ENCODE results near the gene MTMR10. TPM values are rescaled to one million over a fixed set of nuclear protein-coding genes. Genes with fewer than 3 reads are reported as not detected.
A peak's percentile ranks its signal among the peaks of the same experiment; 100 is the strongest.

MTMR10 gene
- total RNA-seq, 2 experiments from 2014 or later, result 10.1 to 17.6 TPM

DNA sequence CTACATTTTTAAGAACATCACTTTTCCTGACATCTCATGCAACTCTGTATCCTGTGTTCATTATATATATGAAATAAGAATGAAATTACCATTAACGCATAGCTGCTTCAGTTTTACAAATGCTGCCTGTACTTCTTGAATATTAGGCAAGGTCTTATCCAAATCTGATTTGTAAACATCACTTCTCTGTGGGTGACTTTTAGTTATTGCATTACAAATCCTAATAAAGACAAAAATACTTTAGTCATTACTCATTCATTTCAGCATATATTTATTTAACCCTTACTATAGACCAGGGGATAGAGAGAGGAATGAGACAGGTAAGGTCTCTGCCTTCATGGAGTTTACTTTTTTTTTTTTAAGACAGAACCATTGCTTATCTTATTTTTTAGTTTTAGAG lies 36.8 kb downstream of the MTMR10 start:
- ChIA-PET POLR2A (no interaction called here), CTCF (no interaction called here)
- Mint-ChIP-seq H3K4me1 (no peaks in the 10 kb centered on the region), H3K9me3 (ENCODE audit: low read depth) (no peaks in the 10 kb centered on the region), H3K27me3 (no peaks in the 10 kb centered on the region), H3K27ac (no peak overlapping the region), H3K36me3 (ENCODE audit: low read depth) (peaks cover 53% of the 10 kb centered on the region), H3K4me3 (no peak overlapping the region)
- ATAC-seq, result no peak
- intact Hi-C loops (cut with DNase I, micrococcal nuclease), result no loop called here
- DNase-seq, result no peak

DNA sequence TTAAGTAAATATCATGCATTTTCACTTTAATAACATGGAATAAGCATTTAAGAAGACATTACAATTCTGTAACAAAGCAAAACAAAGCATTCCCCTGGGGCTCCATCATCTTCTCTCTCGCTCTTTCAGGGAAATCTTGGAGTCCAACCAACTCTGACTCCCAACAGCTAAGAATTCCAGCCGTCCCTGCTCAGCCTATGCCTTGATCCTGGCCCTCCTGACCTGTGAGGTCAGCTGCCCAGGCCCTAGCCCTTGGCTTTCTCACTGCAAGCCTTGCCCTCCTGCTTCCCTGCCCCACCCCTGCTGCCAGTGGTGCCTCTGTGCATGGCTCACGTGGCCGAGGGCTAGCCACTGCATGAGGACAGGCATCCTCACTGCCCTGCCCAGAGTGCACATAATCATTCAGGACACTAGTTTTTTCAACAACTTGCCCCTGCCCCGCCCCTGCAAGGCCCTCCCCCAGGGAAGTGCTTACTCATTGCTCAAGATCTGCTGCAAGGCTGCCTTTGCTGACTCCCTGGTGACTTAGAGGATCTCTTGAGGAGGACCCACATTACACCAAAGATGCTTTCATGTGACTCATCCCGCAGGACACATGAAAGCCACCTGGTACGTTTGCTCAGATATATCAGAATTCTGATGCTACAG lies 37.6 kb downstream of the MTMR10 start:
- POLR2A ChIA-PET, result no interaction called here
- no peaks in the 10 kb centered on the region for H3K27me3 Mint-ChIP-seq
- H3K4me1 Mint-ChIP-seq, result no peaks in the 10 kb centered on the region
- H3K27ac Mint-ChIP-seq, result peak overlapping the region; percentile 23
- CTCF ChIA-PET, result no interaction called here
- ATAC-seq, result peak; percentile 82
- no peaks in the 10 kb centered on the region for H3K9me3 Mint-ChIP-seq (ENCODE audit: low read depth)
- intact Hi-C loops (cut with DNase I, micrococcal nuclease), result no loop called here
- H3K36me3 Mint-ChIP-seq (ENCODE audit: low read depth), result peaks cover 58% of the 10 kb centered on the region
- no peak overlapping the region for H3K4me3 Mint-ChIP-seq
- DNase-seq, result peak; percentile 37

DNA sequence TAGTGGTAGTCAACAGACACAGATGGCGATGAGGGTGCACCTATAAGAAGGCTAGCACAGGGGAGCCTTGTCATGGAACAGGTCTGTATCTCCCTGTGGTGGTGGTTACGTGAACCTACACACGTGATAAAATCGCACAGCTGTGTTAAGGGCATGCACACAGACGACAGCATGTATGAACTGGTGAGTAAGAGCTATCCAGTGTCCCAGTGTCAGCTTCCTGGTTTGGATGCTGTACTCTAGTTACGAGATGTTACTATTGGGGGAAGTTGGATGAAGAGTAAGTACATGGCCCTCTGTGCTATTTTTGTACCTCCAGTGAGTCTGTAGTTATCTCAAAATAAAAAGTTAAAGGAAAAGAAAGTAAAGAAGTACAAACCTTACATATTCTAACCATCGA lies 38.2 kb downstream of the MTMR10 start:
- intact Hi-C loops (cut with DNase I, micrococcal nuclease), result no loop called here
- no peak for DNase-seq
- Mint-ChIP-seq H3K4me1 (no peaks in the 10 kb centered on the region), H3K4me3 (no peak overlapping the region), H3K27me3 (no peaks in the 10 kb centered on the region), H3K27ac (no peak overlapping the region), H3K9me3 (ENCODE audit: low read depth) (no peaks in the 10 kb centered on the region), H3K36me3 (ENCODE audit: low read depth) (peaks cover 61% of the 10 kb centered on the region)
- no peak for ATAC-seq
- POLR2A ChIA-PET, result no interaction called here
- CTCF ChIA-PET, result no interaction called here

DNA sequence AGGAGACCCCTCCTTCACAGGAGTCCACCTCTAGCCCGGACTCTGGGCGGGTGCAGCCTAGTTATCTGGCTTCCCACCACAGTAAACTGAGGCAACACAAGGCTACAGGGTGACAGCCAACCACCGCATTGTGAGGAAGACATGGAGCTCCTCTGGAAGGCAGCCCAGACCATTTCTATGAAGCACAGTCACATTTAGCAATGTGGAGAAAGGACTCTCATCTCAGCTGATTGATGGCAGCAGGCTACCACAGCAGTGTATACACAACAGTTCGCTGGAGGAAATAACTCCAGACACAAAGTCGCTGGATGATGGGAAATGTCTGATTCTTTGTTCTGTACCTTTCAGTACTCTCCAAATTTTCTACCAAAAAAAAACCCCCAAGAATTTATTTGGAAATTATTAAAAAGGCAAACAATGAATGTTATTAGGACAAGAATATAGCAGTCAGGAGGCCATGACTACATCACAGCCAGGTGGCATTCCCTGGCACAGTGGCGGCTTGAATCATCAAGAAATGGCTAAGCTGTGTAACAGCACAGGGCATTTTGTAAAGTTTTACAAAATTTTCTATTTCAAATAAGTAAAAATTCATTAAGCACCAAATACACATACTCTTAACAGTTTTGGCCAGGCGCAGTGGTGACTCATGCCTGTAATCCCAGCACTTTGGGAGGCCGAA lies 47.6 kb downstream of the MTMR10 start:
- no peak overlapping the region for H3K27ac Mint-ChIP-seq
- H3K27me3 Mint-ChIP-seq, result no peaks in the 10 kb centered on the region
- ChIA-PET CTCF (no interaction called here), POLR2A (no interaction called here)
- DNase-seq (no peak), ATAC-seq (no peak)
- no peak overlapping the region for H3K4me3 Mint-ChIP-seq
- no peaks in the 10 kb centered on the region for H3K4me1 Mint-ChIP-seq
- intact Hi-C loops (cut with DNase I, micrococcal nuclease), result no loop called here
- no peaks in the 10 kb centered on the region for H3K9me3 Mint-ChIP-seq (ENCODE audit: low read depth)
- H3K36me3 Mint-ChIP-seq (ENCODE audit: low read depth), result peaks cover 40% of the 10 kb centered on the region

DNA sequence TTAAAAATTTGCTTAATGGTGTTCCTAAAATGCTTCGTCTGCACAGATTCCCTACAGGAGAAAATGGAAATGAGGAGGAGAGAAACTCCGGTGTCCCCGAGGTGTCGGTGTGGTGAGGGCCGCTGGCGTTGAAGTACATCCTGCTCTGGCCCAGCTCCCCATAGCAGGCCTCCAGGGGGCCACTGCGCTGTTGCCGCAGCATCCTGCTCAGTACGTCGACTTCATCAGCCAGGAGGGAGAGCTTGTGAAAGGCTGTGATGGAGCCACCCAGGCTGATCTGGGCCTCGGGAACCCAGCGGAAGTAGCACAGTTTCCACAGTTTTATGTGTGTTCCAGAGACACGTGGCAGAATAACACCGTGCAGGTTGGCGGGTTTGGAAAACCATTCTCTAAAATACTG lies 49.9 kb downstream of the MTMR10 start:
- DNase-seq, result no peak
- Mint-ChIP-seq H3K27me3 (no peaks in the 10 kb centered on the region), H3K27ac (no peak overlapping the region), H3K4me1 (no peaks in the 10 kb centered on the region), H3K4me3 (no peak overlapping the region), H3K36me3 (ENCODE audit: low read depth) (peaks cover 46% of the 10 kb centered on the region), H3K9me3 (ENCODE audit: low read depth) (no peaks in the 10 kb centered on the region)
- ATAC-seq, result no peak
- intact Hi-C loops (cut with DNase I, micrococcal nuclease), result no loop called here
- POLR2A ChIA-PET, result no interaction called here
- CTCF ChIA-PET, result interaction anchor here (0.7 to 0.9 kb wide), 2 partner anchors 10 to 12 kb away, joined by 3 read pairs; no protein-coding TSS in a partner anchor

DNA sequence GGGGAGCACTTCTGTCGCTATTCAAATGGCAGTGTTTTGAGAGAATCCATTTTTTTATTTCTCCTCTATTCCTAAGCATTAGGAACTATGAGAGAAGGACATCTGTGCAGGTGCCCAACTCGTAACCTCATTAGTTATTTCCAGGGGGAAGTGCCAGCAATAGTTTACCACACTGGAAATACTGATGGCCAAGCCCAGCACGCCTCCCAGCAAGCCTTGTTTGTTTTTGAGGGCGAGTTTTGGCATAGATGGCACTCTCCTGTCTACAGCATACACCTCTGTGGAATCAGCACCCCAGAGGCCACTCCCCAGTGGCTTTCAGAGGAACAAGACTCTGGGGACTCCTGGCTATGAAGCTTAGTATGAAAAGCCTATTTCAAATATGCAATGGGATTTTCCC lies 51.1 kb downstream of the MTMR10 start:
- peaks cover 43% of the 10 kb centered on the region for H3K36me3 Mint-ChIP-seq (ENCODE audit: low read depth)

DNA sequence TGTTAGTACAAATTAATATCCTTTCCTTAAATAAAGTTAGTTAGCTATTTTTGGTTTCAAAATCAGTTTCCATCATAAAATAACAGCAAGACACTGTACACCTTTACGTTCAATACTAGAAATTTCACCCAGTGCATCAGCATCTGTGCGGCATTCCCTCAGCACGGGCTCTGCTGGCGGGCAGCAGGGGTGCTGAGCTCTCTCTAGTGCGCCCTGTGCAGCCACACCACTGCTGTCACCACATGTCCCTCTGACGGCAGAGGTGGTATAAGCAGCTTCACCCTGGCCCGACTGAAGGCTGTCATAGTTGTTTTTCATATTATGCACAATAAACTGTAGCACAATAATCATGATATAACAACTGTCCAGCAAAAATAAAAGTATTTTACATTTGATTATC lies 52.3 kb downstream of the MTMR10 start:
- intact Hi-C loops (cut with DNase I, micrococcal nuclease), result no loop called here
- H3K9me3 Mint-ChIP-seq (ENCODE audit: low read depth), result no peaks in the 10 kb centered on the region
- H3K27me3 Mint-ChIP-seq, result no peaks in the 10 kb centered on the region
- DNase-seq (no peak), ATAC-seq (no peak)
- no peak overlapping the region for H3K27ac Mint-ChIP-seq
- peaks cover under 1% of the 10 kb centered on the region for H3K4me1 Mint-ChIP-seq
- H3K4me3 Mint-ChIP-seq, result no peak overlapping the region
- POLR2A ChIA-PET, result no interaction called here
- peaks cover 42% of the 10 kb centered on the region for H3K36me3 Mint-ChIP-seq (ENCODE audit: low read depth)
- CTCF ChIA-PET, result no interaction called here

More for the DNA sequence above, 51.1 kb downstream of the MTMR10 start:
- no peak for DNase-seq
- ChIA-PET CTCF (no interaction called here), POLR2A (no interaction called here)
- H3K27me3 Mint-ChIP-seq, result no peaks in the 10 kb centered on the region
- no peaks in the 10 kb centered on the region for H3K9me3 Mint-ChIP-seq (ENCODE audit: low read depth)
- intact Hi-C loops (cut with DNase I, micrococcal nuclease), result no loop called here
- no peaks in the 10 kb centered on the region for H3K4me1 Mint-ChIP-seq
- H3K4me3 Mint-ChIP-seq, result no peak overlapping the region
- no peak overlapping the region for H3K27ac Mint-ChIP-seq
- no peak for ATAC-seq

DNA sequence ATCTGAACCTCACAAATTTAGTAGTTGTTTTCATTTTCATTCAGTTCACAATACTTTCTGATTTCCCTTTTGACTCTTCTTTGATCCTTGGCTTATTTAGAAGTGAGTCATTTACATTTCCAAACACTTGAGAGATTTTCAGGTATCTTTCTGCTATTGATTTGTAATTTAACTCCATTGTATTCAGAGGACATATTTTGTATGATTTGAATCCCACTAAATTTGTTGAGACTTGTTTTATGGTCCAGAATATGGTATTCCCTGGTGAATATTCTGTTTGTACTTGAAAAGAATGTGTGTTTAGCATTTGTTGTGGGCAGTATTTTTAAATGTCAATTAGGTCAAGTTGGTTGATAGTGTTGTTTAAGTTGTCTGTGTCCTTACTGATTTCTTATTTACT lies 58.1 kb downstream of the MTMR10 start:
- ATAC-seq, result peak; percentile 30
- no peak overlapping the region for H3K4me3 Mint-ChIP-seq
- ChIA-PET CTCF (no interaction called here), POLR2A (interaction anchor here (0.6 kb wide), 1 partner anchor 442 kb away, joined by 4 read pairs; no protein-coding TSS in a partner anchor)
- peaks cover 49% of the 10 kb centered on the region for H3K36me3 Mint-ChIP-seq (ENCODE audit: low read depth)
- intact Hi-C loops (cut with DNase I, micrococcal nuclease), result no loop called here
- H3K27me3 Mint-ChIP-seq, result no peaks in the 10 kb centered on the region
- no peak for DNase-seq
- peaks cover 12% of the 10 kb centered on the region for H3K4me1 Mint-ChIP-seq
- no peaks in the 10 kb centered on the region for H3K9me3 Mint-ChIP-seq (ENCODE audit: low read depth)
- peak overlapping the region; percentile 29 for H3K27ac Mint-ChIP-seq

DNA sequence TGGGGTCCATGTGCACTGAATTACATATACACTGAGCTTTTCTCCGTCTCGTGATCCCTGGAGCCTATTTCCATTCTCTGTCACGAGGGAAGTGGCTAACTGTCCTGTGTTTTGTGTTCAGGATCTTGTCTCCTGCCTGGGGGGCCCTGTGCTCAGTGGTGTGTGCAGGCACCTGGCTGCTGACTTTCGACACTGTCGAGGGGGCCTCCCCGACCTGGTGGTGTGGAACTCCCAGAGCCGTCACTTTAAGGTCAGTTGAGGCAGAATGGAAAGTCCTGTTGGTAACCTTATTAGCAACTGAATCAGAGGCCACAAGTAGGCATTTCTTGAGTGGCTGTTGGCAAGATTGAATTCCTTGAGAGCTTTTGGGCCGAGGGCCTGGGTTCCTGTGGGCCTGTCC lies 61.0 kb downstream of the MTMR10 start:
- no peaks in the 10 kb centered on the region for H3K9me3 Mint-ChIP-seq (ENCODE audit: low read depth)
- intact Hi-C loops (cut with DNase I, micrococcal nuclease), result no loop called here
- ATAC-seq (no peak), DNase-seq (no peak)
- peaks cover 45% of the 10 kb centered on the region for H3K36me3 Mint-ChIP-seq (ENCODE audit: low read depth)
- POLR2A ChIA-PET, result no interaction called here
- no peak overlapping the region for H3K4me3 Mint-ChIP-seq
- H3K27me3 Mint-ChIP-seq, result no peaks in the 10 kb centered on the region
- CTCF ChIA-PET, result interaction anchor here (0.7 to 1.4 kb wide), 3 partner anchors 17 to 198 kb away, joined by 3 to 4 read pairs (median 3); no protein-coding TSS in a partner anchor
- H3K4me1 Mint-ChIP-seq, result peaks cover 12% of the 10 kb centered on the region
- H3K27ac Mint-ChIP-seq, result no peak overlapping the region

DNA sequence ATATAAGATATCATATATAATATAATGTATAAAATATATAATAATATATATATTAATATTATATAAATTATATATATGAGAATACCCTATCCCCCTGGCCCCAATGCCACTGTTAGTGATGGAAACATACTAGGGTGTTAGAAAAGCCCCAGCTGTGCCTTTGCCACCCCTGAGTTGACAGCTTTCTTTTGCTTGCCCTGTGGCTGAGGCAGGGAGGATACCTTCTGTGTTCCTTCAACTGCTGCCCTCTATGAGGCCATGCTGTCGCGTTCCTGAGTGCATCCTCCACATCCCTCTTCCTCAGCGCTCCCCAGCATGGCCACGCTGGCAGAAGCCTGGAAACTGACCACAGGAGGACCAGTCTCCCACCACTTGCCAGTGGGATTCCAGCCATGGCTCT lies 61.4 kb downstream of the MTMR10 start:
- POLR2A ChIA-PET, result no interaction called here
- H3K36me3 Mint-ChIP-seq (ENCODE audit: low read depth), result peaks cover 43% of the 10 kb centered on the region
- no peak for DNase-seq
- no peaks in the 10 kb centered on the region for H3K9me3 Mint-ChIP-seq (ENCODE audit: low read depth)
- no peaks in the 10 kb centered on the region for H3K27me3 Mint-ChIP-seq
- intact Hi-C loops (cut with DNase I, micrococcal nuclease), result loop anchor here in 1 of 2 experiments (10.0 kb wide), 1 partner anchor 195 kb away; no protein-coding TSS in a partner anchor
- CTCF ChIA-PET, result interaction anchor here (1.0 to 1.4 kb wide), 3 partner anchors 12 to 199 kb away, joined by 3 to 4 read pairs (median 3); no protein-coding TSS in a partner anchor
- peaks cover 12% of the 10 kb centered on the region for H3K4me1 Mint-ChIP-seq
- no peak for ATAC-seq
- no peak overlapping the region for H3K27ac Mint-ChIP-seq
- no peak overlapping the region for H3K4me3 Mint-ChIP-seq

DNA sequence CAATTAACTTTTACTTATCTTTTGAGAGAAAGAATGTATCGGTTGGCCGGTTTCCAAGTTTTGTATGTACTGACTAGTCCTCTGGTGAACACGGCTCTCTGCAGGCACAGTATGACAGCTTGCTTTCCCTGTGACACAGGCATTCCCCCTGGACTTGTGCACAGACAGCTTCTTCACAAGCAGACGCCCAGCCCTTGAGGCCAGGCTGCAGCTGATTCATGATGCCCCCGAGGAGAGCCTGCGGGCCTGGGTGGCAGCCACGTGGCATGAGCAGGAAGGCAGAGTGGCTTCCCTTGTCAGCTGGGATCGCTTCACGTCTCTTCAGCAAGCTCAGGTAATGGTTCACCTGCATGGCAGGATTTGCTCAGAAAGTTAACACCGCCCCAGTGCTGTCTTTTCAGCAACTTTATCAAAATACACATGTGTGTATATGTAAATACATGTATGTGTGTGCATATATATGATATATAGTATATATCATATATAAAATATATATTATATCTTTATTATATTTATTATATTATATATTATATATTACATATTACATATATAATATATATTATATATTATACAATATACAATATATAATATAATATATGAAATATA lies 62.3 kb downstream of the MTMR10 start:
- no peak for ATAC-seq
- DNase-seq, result no peak
- ChIA-PET CTCF (interaction anchor here (0.6 to 1.0 kb wide), 2 partner anchors 13 to 915 kb away, joined by 3 read pairs; no protein-coding TSS in a partner anchor), POLR2A (no interaction called here)
- H3K36me3 Mint-ChIP-seq (ENCODE audit: low read depth), result peaks cover 44% of the 10 kb centered on the region
- intact Hi-C loops (cut with DNase I, micrococcal nuclease), result loop anchor here in 1 of 2 experiments (10.0 kb wide), 1 partner anchor 196 kb away; no protein-coding TSS in a partner anchor
- no peak overlapping the region for H3K4me3 Mint-ChIP-seq
- no peak overlapping the region for H3K27ac Mint-ChIP-seq
- H3K9me3 Mint-ChIP-seq (ENCODE audit: low read depth), result no peaks in the 10 kb centered on the region
- H3K27me3 Mint-ChIP-seq, result no peaks in the 10 kb centered on the region
- H3K4me1 Mint-ChIP-seq, result peaks cover 12% of the 10 kb centered on the region

DNA sequence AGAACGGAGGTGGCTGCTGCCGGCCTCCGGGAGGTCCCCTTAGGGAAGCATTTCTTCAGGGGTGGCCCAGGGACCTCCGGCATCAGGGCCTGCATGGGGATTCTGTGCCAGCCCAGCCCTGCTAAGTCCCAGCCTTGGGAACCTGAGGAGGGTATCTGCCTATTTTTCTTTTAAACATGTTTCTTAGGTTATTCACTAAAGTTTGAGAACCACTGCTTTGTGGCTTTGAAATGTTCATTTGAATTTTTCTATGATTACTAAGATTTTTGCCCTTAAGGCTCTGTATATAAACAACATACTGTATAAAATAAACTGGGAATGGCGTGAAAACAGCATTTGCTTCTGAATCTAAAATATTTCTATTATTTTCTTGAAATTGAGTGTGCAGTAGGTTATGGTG lies 63.4 kb downstream of the MTMR10 start:
- no peak for ATAC-seq
- H3K4me1 Mint-ChIP-seq, result peaks cover 5% of the 10 kb centered on the region
- peaks cover 44% of the 10 kb centered on the region for H3K36me3 Mint-ChIP-seq (ENCODE audit: low read depth)
- CTCF ChIA-PET, result no interaction called here
- DNase-seq, result no peak
- H3K9me3 Mint-ChIP-seq (ENCODE audit: low read depth), result no peaks in the 10 kb centered on the region
- H3K27me3 Mint-ChIP-seq, result no peaks in the 10 kb centered on the region
- intact Hi-C loops (cut with DNase I, micrococcal nuclease), result loop anchor here in 1 of 2 experiments (10.0 kb wide), 1 partner anchor 197 kb away; no protein-coding TSS in a partner anchor
- no peak overlapping the region for H3K4me3 Mint-ChIP-seq
- POLR2A ChIA-PET, result no interaction called here
- no peak overlapping the region for H3K27ac Mint-ChIP-seq

Measured in activated CD4-positive, alpha-beta T cell treated with anti-CD3 and anti-CD28 coated beads for 36 hours (primary cell).